ENCODE measurements around the gene CORO2B. TPM values are rescaled to one million over a fixed set of nuclear protein-coding genes. Genes with fewer than 3 reads are reported as not detected.

Gene CORO2B
- polyA plus RNA-seq, 3 donors: 0.03 TPM; not detected in 2

DNA sequence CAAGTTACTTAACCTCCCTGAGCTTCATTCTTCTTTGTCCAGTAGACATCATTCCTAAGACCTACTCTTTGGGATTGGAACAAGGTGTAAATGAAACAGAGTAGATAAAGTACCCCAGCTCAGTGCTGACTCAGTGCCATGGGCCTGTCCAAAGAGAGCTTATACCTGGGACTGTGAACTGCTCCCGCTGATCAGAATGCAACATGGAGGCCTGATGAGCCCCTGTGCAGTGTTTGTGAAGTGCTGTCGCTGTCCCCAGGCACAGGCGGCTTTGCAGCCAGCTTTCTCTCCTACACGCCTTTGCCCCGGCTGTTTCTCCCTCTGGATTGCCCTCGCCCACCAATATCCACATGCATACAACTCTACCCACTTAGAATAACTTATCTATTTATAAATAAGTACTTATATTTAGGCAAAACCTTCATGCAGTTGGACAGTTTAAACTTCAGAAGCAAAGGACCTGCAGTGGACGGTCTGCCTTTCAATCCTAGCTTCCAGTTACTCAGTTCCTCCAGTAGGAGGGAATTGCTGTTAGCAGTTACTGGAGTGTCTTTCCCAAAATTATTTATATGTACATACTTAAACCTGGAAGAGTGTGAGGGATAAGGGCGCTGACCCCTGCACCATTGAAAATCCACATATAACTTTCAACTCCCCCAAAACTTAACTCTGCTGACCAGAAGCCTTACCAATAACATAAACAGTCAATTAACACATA is 80.0 kb downstream of the CORO2B start:
- no peak overlapping the region for H3K27ac ChIP-seq (ENCODE audit: low read depth in 1 of 2, low read length in 2 of 2)
- Mint-ChIP-seq H3K9me3 (no peaks in the 10 kb centered on the region), H3K4me1 (no peaks in the 10 kb centered on the region), H3K27me3 (ENCODE audit: low read depth in 3 of 3) (peaks cover 0 to 5% (median 3%) of the 10 kb centered on the region in 3 donors), H3K4me3 (no peak overlapping the region), H3K36me3 (no peaks in the 10 kb centered on the region), H3K27ac (no peak overlapping the region)
- no peaks in the 10 kb centered on the region for H4K20me1 ChIP-seq (ENCODE audit: insufficient read depth, low read length)
- 100% methylated on average over 1 of the region's 8 CpGs for WGBS (ENCODE audit: insufficient coverage)
- no peaks in the 10 kb centered on the region for H3K9me3 ChIP-seq (replicated peaks in 1 of 2; ENCODE audit: control insufficient read depth in 1 of 2, insufficient read depth in 1 of 2, low read length in 2 of 2)
- H3K4me3 ChIP-seq (replicated peaks in 1 of 3; ENCODE audit: low read depth in 2 of 3, low read length in 3 of 3): no peak overlapping the region
- H3K4me2 ChIP-seq (replicated peaks; ENCODE audit: extremely low read depth, low read length, poor library complexity, severe bottlenecking): no peak overlapping the region
- no peaks in the 10 kb centered on the region for H3K79me2 ChIP-seq (ENCODE audit: insufficient read depth, low read length)
- no peaks in the 10 kb centered on the region for H3K36me3 ChIP-seq (replicated peaks in 1 of 2; ENCODE audit: control insufficient read depth in 1 of 2, insufficient read depth in 2 of 2, low read length in 2 of 2)
- no peaks in the 10 kb centered on the region for H3K27me3 ChIP-seq (ENCODE audit: control insufficient read depth in 2 of 2, insufficient read depth in 2 of 2, low read length in 2 of 2)
- intact Hi-C loops (cut with micrococcal nuclease): no loop called here
- H2AFZ ChIP-seq (ENCODE audit: insufficient read depth, low read depth, low read length, poor library complexity, severe bottlenecking): no peak overlapping the region
- TF ChIP-seq, protein P1, sequence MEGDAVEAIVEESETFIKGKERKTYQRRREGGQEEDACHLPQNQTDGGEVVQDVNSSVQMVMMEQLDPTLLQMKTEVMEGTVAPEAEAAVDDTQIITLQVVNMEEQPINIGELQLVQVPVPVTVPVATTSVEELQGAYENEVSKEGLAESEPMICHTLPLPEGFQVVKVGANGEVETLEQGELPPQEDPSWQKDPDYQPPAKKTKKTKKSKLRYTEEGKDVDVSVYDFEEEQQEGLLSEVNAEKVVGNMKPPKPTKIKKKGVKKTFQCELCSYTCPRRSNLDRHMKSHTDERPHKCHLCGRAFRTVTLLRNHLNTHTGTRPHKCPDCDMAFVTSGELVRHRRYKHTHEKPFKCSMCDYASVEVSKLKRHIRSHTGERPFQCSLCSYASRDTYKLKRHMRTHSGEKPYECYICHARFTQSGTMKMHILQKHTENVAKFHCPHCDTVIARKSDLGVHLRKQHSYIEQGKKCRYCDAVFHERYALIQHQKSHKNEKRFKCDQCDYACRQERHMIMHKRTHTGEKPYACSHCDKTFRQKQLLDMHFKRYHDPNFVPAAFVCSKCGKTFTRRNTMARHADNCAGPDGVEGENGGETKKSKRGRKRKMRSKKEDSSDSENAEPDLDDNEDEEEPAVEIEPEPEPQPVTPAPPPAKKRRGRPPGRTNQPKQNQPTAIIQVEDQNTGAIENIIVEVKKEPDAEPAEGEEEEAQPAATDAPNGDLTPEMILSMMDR (IDR thresholded peaks at IDR 0.05): no peak
- no peak overlapping the region for H3K9ac ChIP-seq (ENCODE audit: insufficient read depth, low read length, poor library complexity, severe bottlenecking)
- no peak for DNase-seq
- no peaks in the 10 kb centered on the region for H3K4me1 ChIP-seq (ENCODE audit: control insufficient read depth in 1 of 2, insufficient read depth in 2 of 2, low read length in 2 of 2)

DNA sequence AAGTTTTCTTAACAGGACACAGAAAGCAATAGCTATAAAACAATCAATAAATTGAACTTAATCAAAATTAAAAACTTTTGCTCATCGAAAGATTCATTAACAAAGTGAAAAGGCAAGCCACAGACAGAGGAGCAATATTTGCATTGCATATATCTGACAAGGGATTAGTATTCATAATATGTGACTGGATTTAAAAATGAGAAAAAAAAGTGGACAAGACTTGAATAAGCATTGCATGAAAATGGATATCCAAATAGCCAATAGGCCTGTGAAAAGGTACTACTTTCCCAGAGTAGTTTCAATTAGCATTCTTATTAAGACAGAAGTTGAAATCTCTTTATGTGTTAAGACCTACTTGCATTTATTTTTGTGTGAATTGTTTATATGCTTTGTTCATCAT is 84.7 kb downstream of the CORO2B start:
- TF ChIP-seq, protein P1 (IDR thresholded peaks at IDR 0.05): no peak
- Histone ChIP-seq H2AFZ (ENCODE audit: insufficient read depth, low read depth, low read length, poor library complexity, severe bottlenecking) (no peak overlapping the region), H3K79me2 (ENCODE audit: insufficient read depth, low read length) (no peaks in the 10 kb centered on the region), H3K9ac (ENCODE audit: insufficient read depth, low read length, poor library complexity, severe bottlenecking) (no peak overlapping the region), H3K4me3 (replicated peaks in 1 of 3; ENCODE audit: low read depth in 2 of 3, low read length in 3 of 3) (no peak overlapping the region), H3K9me3 (replicated peaks in 1 of 2; ENCODE audit: control insufficient read depth in 1 of 2, insufficient read depth in 1 of 2, low read length in 2 of 2) (no peaks in the 10 kb centered on the region), H3K4me2 (replicated peaks; ENCODE audit: extremely low read depth, low read length, poor library complexity, severe bottlenecking) (no peak overlapping the region), H3K27ac (ENCODE audit: low read depth in 1 of 2, low read length in 2 of 2) (no peak overlapping the region), H4K20me1 (ENCODE audit: insufficient read depth, low read length) (no peaks in the 10 kb centered on the region), H3K27me3 (ENCODE audit: control insufficient read depth in 2 of 2, insufficient read depth in 2 of 2, low read length in 2 of 2) (no peaks in the 10 kb centered on the region), H3K4me1 (ENCODE audit: control insufficient read depth in 1 of 2, insufficient read depth in 2 of 2, low read length in 2 of 2) (no peaks in the 10 kb centered on the region), H3K36me3 (replicated peaks in 1 of 2; ENCODE audit: control insufficient read depth in 1 of 2, insufficient read depth in 2 of 2, low read length in 2 of 2) (no peaks in the 10 kb centered on the region)
- Mint-ChIP-seq H3K9me3 (no peaks in the 10 kb centered on the region), H3K36me3 (no peaks in the 10 kb centered on the region), H3K4me1 (peaks cover 8% of the 10 kb centered on the region), H3K27ac (no peak overlapping the region), H3K4me3 (no peak overlapping the region), H3K27me3 (ENCODE audit: low read depth in 3 of 3) (peaks cover 1 to 3% (median 2%) of the 10 kb centered on the region in 3 donors)
- DNase-seq: no peak
- intact Hi-C loops (cut with micrococcal nuclease): no loop called here
- WGBS (ENCODE audit: insufficient coverage): no CpG with 5 or more reads among the region's 1 CpG

All from CD14-positive monocyte (primary cell).